ENCODE measurements around the gene KLHL15.

The KLHL15 gene

DNA sequence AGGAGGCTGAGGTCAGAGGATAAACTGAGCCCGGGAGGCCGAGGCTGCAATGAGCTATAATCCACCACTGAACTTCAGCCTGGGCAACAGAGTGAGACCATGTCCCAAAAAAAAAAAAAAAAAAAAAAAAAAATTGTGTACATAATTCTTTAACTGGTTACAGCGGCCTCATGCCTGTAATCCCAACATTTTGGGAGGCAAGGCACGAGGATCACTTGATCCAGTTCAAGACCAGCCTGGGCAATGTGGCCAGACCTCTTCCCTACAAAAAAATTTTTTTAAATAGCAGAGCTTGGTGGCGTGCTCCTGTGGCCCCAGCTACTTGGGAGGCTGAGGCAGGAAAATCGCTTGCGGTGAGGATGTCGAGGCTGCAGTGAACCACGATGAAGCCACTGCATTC is 9.3 kb downstream of the KLHL15 start:
- Histone ChIP-seq H3K4me3 (ENCODE audit: low read length in 2 of 2) (no peak overlapping the region), H3K9ac (ENCODE audit: low read length in 2 of 2) (no peak overlapping the region), H3K4me1 (ENCODE audit: control insufficient read depth, insufficient read depth, low read length) (no peaks in the 10 kb centered on the region), H3K27me3 (ENCODE audit: control insufficient read depth in 1 of 2, insufficient read depth in 2 of 2, low read length in 2 of 2) (no peaks in the 10 kb centered on the region), H3K27ac (ENCODE audit: low read length) (no peak overlapping the region), H3K9me3 (ENCODE audit: control insufficient read depth in 2 of 2, low read length in 2 of 2) (no peaks in the 10 kb centered on the region), H3K36me3 (ENCODE audit: control insufficient read depth in 2 of 2, insufficient read depth in 2 of 2, low read length in 2 of 2) (no peaks in the 10 kb centered on the region)

DNA sequence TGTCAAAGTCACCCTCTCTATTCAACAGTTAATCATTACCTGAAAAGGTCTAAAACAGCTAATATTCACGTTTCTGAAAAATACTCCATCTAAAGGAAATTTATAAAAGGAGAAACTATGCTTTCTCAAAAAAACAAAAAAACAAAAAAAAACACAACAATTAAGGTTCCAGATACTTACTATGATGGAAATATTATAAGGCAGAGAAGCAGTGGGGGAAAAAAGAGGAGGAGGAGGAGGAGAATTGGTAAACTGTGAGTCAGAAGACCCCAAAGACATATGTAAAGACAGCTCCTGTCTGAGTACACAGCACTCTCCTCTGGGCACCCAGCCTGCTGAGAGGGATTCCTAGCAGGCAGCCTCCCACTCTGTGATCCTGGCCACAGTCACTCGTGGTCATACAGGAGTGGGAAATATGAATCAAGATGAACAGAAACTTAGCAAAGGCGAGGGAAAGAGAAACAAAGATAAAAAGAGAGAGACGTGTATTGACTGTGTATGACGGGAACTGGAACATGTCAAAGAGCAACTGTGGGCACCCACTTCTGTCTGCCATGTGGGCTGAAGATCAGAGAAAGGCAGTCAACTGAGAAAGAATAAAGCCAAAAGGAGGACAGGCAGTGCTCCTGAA is 12.5 kb downstream of the KLHL15 start:
- peak overlapping the region in 1 of 2 donors; percentile 9 for H3K9ac ChIP-seq (ENCODE audit: low read length in 2 of 2)
- H3K27me3 ChIP-seq (ENCODE audit: control insufficient read depth in 1 of 2, insufficient read depth in 2 of 2, low read length in 2 of 2), result peaks cover 0 to 2% of the 10 kb centered on the region in 2 donors

DNA sequence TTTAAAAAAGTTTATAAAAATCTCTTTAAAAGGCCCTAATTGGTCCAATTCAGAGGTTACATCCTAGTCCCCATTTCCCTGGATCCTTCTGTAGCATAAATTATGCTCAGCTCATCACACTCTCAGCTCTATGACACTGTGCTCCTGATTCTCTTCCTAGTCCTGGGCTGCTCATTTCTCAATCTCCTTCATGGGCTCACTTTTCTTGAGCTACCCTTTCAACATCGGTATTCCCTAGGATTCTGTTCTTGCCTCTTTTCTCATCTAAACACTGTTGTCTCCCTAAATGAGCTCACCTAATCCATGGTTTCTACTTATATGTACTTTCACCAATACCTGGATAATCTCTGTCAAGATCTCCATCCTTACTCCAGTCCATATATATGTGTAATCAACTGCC is 14.7 kb downstream of the KLHL15 start:
- H3K9ac ChIP-seq (ENCODE audit: low read length in 2 of 2), result no peak overlapping the region
- no peaks in the 10 kb centered on the region for H3K4me1 ChIP-seq (ENCODE audit: control insufficient read depth, insufficient read depth, low read length)
- no peaks in the 10 kb centered on the region for H3K36me3 ChIP-seq (ENCODE audit: control insufficient read depth in 2 of 2, insufficient read depth in 2 of 2, low read length in 2 of 2)
- H3K27me3 ChIP-seq (ENCODE audit: control insufficient read depth in 1 of 2, insufficient read depth in 2 of 2, low read length in 2 of 2), result peaks cover 0 to 2% of the 10 kb centered on the region in 2 donors
- no peaks in the 10 kb centered on the region for H3K9me3 ChIP-seq (ENCODE audit: control insufficient read depth in 2 of 2, low read length in 2 of 2)
- H3K4me3 ChIP-seq (ENCODE audit: low read length in 2 of 2), result no peak overlapping the region
- no peak overlapping the region for H3K27ac ChIP-seq (ENCODE audit: low read length)

More for the DNA sequence above, 12.5 kb downstream of the KLHL15 start:
- H3K4me1 ChIP-seq (ENCODE audit: control insufficient read depth, insufficient read depth, low read length), result no peaks in the 10 kb centered on the region
- H3K36me3 ChIP-seq (ENCODE audit: control insufficient read depth in 2 of 2, insufficient read depth in 2 of 2, low read length in 2 of 2), result no peaks in the 10 kb centered on the region
- H3K4me3 ChIP-seq (ENCODE audit: low read length in 2 of 2), result no peak overlapping the region
- no peaks in the 10 kb centered on the region for H3K9me3 ChIP-seq (ENCODE audit: control insufficient read depth in 2 of 2, low read length in 2 of 2)
- H3K27ac ChIP-seq (ENCODE audit: low read length), result peak overlapping the region; percentile 37

DNA sequence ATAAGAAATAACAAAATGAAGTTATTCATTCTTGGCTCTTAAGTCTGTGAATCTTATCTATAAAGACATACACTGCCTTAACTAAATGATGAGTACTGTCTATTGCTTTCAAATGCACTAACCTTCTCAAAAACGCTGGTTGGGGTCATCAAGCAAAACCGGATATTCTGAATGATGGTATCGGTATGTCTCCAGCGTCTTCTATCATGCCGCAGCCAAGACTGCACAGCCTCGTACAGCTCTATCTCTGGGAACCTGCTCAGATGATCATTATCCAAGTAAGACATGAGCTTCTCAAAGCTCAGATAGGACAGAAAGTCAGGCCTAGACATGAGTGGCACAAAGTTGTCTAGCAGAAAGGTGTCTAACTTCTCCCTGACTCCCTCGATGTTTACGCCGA is 21.1 kb downstream of the KLHL15 start:
- Histone ChIP-seq H3K4me3 (ENCODE audit: low read length in 2 of 2) (no peak overlapping the region), H3K27ac (ENCODE audit: low read length) (no peak overlapping the region), H3K36me3 (ENCODE audit: control insufficient read depth in 2 of 2, insufficient read depth in 2 of 2, low read length in 2 of 2) (peaks cover 0 to 6% of the 10 kb centered on the region in 2 donors), H3K9me3 (ENCODE audit: control insufficient read depth in 2 of 2, low read length in 2 of 2) (no peaks in the 10 kb centered on the region), H3K9ac (ENCODE audit: low read length in 2 of 2) (no peak overlapping the region), H3K4me1 (ENCODE audit: control insufficient read depth, insufficient read depth, low read length) (no peaks in the 10 kb centered on the region), H3K27me3 (ENCODE audit: control insufficient read depth in 1 of 2, insufficient read depth in 2 of 2, low read length in 2 of 2) (peaks cover 0 to 2% of the 10 kb centered on the region in 2 donors)

DNA sequence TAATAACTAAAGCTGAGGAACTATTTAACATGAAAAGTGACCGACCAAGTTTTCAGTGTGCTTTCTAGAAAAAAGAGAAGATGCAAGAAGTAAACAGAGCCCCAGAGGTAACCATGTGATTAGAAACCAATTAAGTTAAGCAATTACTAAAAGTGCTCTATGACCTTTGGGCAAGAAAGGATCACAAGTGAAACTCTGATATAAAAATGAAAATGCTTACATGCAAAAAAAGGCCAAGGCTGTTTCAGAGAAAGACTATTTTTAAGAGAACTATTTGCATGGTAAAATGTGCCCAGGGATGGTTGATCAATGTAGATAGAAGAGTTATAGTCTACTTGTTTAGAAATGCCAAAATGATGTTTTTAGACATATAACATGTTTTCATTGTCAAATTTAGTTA is 22.0 kb downstream of the KLHL15 start:
- peaks cover 0 to under 1% of the 10 kb centered on the region in 2 donors for H3K27me3 ChIP-seq (ENCODE audit: control insufficient read depth in 1 of 2, insufficient read depth in 2 of 2, low read length in 2 of 2)
- no peaks in the 10 kb centered on the region for H3K4me1 ChIP-seq (ENCODE audit: control insufficient read depth, insufficient read depth, low read length)
- H3K9me3 ChIP-seq (ENCODE audit: control insufficient read depth in 2 of 2, low read length in 2 of 2), result no peaks in the 10 kb centered on the region
- H3K27ac ChIP-seq (ENCODE audit: low read length), result no peak overlapping the region
- H3K9ac ChIP-seq (ENCODE audit: low read length in 2 of 2), result no peak overlapping the region
- H3K4me3 ChIP-seq (ENCODE audit: low read length in 2 of 2), result no peak overlapping the region
- H3K36me3 ChIP-seq (ENCODE audit: control insufficient read depth in 2 of 2, insufficient read depth in 2 of 2, low read length in 2 of 2), result peaks cover 0 to 6% of the 10 kb centered on the region in 2 donors

DNA sequence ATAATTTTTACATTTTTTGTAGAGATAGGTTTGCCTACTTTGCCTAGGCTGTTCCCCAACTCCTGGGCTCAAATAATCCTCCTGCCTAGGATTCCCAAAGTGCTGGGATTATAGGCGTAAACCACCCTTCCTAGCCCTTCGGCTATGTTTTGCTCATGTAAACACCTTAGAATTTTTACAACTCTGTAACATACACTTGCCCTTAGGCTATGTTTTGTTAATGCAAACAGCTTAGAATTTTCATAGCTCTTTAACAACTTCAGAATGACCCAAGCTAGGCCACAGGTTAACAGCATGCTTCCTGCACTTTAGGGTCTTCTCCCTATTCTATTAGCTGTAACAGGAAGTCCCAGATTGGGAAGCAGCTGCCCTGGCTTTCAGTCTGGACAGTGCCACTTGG is 24.2 kb downstream of the KLHL15 start:
- no peaks in the 10 kb centered on the region for H3K9me3 ChIP-seq (ENCODE audit: control insufficient read depth in 2 of 2, low read length in 2 of 2)
- H3K4me1 ChIP-seq (ENCODE audit: control insufficient read depth, insufficient read depth, low read length), result no peaks in the 10 kb centered on the region
- no peak overlapping the region for H3K9ac ChIP-seq (ENCODE audit: low read length in 2 of 2)
- no peak overlapping the region for H3K27ac ChIP-seq (ENCODE audit: low read length)
- peaks cover 0 to 6% of the 10 kb centered on the region in 2 donors for H3K36me3 ChIP-seq (ENCODE audit: control insufficient read depth in 2 of 2, insufficient read depth in 2 of 2, low read length in 2 of 2)
- no peak overlapping the region for H3K4me3 ChIP-seq (ENCODE audit: low read length in 2 of 2)
- no peaks in the 10 kb centered on the region for H3K27me3 ChIP-seq (ENCODE audit: control insufficient read depth in 1 of 2, insufficient read depth in 2 of 2, low read length in 2 of 2)

DNA sequence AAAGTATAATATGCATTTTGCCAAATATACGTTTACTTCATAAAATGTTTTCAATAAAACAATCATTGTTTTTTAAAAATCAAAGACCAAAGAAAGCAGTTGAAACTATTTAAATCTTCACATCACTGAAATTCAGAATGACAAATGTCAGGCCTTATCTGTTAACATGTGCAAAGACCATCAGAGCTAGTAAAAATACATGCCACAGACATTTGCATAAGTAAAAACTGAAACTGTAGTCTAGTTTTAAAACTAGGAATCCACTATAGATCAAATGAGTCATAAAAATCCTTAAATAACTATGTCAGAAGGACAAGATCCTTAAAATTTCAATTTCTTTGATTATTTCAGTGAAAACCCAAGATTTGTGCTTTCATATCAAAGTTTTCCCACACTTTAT is 24.8 kb downstream of the KLHL15 start:
- H3K27me3 ChIP-seq (ENCODE audit: control insufficient read depth in 1 of 2, insufficient read depth in 2 of 2, low read length in 2 of 2), result no peaks in the 10 kb centered on the region
- no peak overlapping the region for H3K27ac ChIP-seq (ENCODE audit: low read length)
- peaks cover 0 to 6% of the 10 kb centered on the region in 2 donors for H3K36me3 ChIP-seq (ENCODE audit: control insufficient read depth in 2 of 2, insufficient read depth in 2 of 2, low read length in 2 of 2)
- no peaks in the 10 kb centered on the region for H3K4me1 ChIP-seq (ENCODE audit: control insufficient read depth, insufficient read depth, low read length)
- no peaks in the 10 kb centered on the region for H3K9me3 ChIP-seq (ENCODE audit: control insufficient read depth in 2 of 2, low read length in 2 of 2)
- no peak overlapping the region for H3K4me3 ChIP-seq (ENCODE audit: low read length in 2 of 2)
- no peak overlapping the region for H3K9ac ChIP-seq (ENCODE audit: low read length in 2 of 2)

DNA sequence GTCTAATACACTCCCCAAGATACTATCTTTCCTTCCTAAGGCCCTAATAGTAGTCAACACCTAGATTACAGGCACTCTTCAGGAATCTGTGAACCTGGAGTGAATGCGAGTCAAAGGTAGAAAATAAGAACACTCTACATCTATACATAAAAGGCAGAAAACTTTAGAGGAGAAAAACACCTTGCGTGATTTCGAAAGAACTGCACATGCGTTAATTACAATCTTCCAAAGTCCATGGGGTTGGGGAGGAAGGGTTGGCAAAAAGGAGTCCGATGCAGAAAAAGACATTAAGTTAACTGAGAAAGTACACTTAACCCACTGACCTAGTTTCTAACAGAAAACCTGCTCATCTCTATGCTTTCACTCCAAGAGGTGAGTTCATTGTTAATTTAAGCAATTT is 27.3 kb downstream of the KLHL15 start:
- Histone ChIP-seq H3K9ac (ENCODE audit: low read length in 2 of 2) (no peak overlapping the region), H3K4me3 (ENCODE audit: low read length in 2 of 2) (no peak overlapping the region), H3K27ac (ENCODE audit: low read length) (no peak overlapping the region), H3K36me3 (ENCODE audit: control insufficient read depth in 2 of 2, insufficient read depth in 2 of 2, low read length in 2 of 2) (no peaks in the 10 kb centered on the region), H3K9me3 (ENCODE audit: control insufficient read depth in 2 of 2, low read length in 2 of 2) (no peaks in the 10 kb centered on the region), H3K4me1 (ENCODE audit: control insufficient read depth, insufficient read depth, low read length) (no peaks in the 10 kb centered on the region), H3K27me3 (ENCODE audit: control insufficient read depth in 1 of 2, insufficient read depth in 2 of 2, low read length in 2 of 2) (no peaks in the 10 kb centered on the region)

DNA sequence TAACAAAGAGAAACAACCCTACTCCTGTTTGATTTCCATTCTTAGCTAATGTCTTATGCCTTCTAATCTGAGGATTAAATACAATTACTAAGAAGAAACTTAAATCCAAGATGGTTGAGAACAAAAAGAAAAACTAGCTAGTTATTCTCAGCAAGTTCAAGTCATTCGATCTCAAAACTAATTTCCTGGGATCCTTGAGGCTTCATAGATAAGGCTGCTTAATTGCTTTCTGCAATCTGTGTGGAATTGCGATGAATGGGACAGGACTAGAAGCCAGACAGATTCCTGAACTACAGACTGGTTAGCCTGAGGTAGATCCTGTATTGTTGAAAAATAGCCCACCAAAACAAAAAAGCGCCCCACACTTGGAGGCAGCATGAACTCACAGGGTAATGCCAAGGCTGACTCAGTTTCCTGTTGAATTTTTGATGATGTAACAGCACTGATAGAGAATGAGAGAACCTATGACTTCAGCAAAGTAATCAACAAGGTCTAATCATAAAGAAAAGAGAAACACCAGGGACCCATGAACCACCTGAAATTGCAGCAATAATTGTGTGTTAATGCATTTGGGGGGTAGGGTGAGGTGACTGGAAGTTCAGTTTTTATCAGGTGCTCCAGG is 33.9 kb downstream of the KLHL15 start:
- Histone ChIP-seq H3K4me1 (ENCODE audit: control insufficient read depth, insufficient read depth, low read length) (no peaks in the 10 kb centered on the region), H3K4me3 (ENCODE audit: low read length in 2 of 2) (no peak overlapping the region), H3K27me3 (ENCODE audit: control insufficient read depth in 1 of 2, insufficient read depth in 2 of 2, low read length in 2 of 2) (no peaks in the 10 kb centered on the region), H3K36me3 (ENCODE audit: control insufficient read depth in 2 of 2, insufficient read depth in 2 of 2, low read length in 2 of 2) (peaks cover 0 to 6% of the 10 kb centered on the region in 2 donors), H3K9me3 (ENCODE audit: control insufficient read depth in 2 of 2, low read length in 2 of 2) (no peaks in the 10 kb centered on the region), H3K27ac (ENCODE audit: low read length) (no peak overlapping the region), H3K9ac (ENCODE audit: low read length in 2 of 2) (no peak overlapping the region)

DNA sequence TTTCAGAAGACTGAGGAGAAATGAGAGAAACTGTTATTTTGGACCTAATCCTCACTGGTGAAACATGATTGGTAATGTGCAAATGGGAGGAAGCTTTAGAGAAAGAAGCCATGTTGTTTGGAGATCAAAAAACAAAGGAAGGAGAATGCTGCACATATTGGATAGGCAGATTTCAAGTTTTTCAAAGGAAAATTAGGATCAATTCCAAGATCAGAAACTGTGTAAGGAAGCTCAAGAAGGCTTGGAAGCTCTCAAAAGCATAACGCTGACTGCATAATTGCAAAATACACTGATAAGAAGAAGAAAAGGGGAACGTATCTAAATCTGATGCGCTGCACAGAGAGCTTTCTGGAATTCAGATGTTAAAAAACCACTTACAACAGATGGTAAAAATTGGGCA is 34.6 kb downstream of the KLHL15 start:
- H3K9ac ChIP-seq (ENCODE audit: low read length in 2 of 2), result no peak overlapping the region
- H3K27ac ChIP-seq (ENCODE audit: low read length), result no peak overlapping the region
- H3K36me3 ChIP-seq (ENCODE audit: control insufficient read depth in 2 of 2, insufficient read depth in 2 of 2, low read length in 2 of 2), result peaks cover 2 to 12% of the 10 kb centered on the region in 2 donors
- no peak overlapping the region for H3K4me3 ChIP-seq (ENCODE audit: low read length in 2 of 2)
- H3K9me3 ChIP-seq (ENCODE audit: control insufficient read depth in 2 of 2, low read length in 2 of 2), result no peaks in the 10 kb centered on the region
- no peaks in the 10 kb centered on the region for H3K4me1 ChIP-seq (ENCODE audit: control insufficient read depth, insufficient read depth, low read length)
- H3K27me3 ChIP-seq (ENCODE audit: control insufficient read depth in 1 of 2, insufficient read depth in 2 of 2, low read length in 2 of 2), result no peaks in the 10 kb centered on the region

DNA sequence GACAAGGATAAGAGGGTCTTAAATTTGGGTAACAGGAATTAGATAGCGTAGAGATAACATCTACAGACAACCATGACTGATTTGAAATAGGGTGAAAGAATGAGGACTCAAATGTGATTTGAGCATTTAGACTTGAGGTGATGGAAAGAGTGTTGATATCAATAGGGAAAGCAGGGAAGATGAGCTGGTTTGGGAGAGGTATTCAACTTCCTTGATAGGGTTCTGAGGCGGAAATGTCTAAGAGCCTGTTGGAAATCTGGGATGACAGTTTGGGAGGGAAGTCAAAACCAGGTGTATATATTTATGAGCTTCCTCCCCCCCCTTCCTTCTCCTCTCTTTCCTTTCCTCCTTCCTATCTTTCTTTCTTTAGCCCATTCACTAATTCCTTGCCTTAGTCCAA is 36.5 kb downstream of the KLHL15 start:
- Histone ChIP-seq H3K9me3 (ENCODE audit: control insufficient read depth in 2 of 2, low read length in 2 of 2) (no peaks in the 10 kb centered on the region), H3K27me3 (ENCODE audit: control insufficient read depth in 1 of 2, insufficient read depth in 2 of 2, low read length in 2 of 2) (no peaks in the 10 kb centered on the region), H3K36me3 (ENCODE audit: control insufficient read depth in 2 of 2, insufficient read depth in 2 of 2, low read length in 2 of 2) (peaks cover 2 to 12% of the 10 kb centered on the region in 2 donors), H3K9ac (ENCODE audit: low read length in 2 of 2) (no peak overlapping the region), H3K4me1 (ENCODE audit: control insufficient read depth, insufficient read depth, low read length) (no peaks in the 10 kb centered on the region), H3K27ac (ENCODE audit: low read length) (no peak overlapping the region), H3K4me3 (ENCODE audit: low read length in 2 of 2) (no peak overlapping the region)

Measured in stomach smooth muscle (tissue), 2 donors.